IPS-18a (cell line): ENCODE results near the gene C2CD2.

ENCODE experiments used
- H3K27ac ChIP-seq: one replicate; pipeline ENCODE4 v1.5.1; 2013; ENCODE audit warnings: low read length
- H3K27me3 ChIP-seq: one replicate; pipeline ENCODE4 v1.6.1; 2013; ENCODE audit warnings: mild to moderate bottlenecking, low read length; ENCODE audit not compliant: control insufficient read depth, insufficient read depth
- H3K36me3 ChIP-seq: one replicate; pipeline ENCODE4 v1.6.1; 2013; ENCODE audit warnings: low read depth, low read length; ENCODE audit not compliant: control insufficient read depth
- H3K4me1 ChIP-seq: one replicate; pipeline ENCODE4 v1.6.1; 2013; ENCODE audit warnings: low read depth, low read length; ENCODE audit not compliant: control insufficient read depth
- H3K4me3 ChIP-seq: one replicate; pipeline ENCODE4 v1.5.1; 2013; ENCODE audit warnings: low read length
- H3K9ac ChIP-seq: one replicate; pipeline ENCODE4 v1.6.1; 2013; ENCODE audit warnings: mild to moderate bottlenecking, low read length, moderate library complexity
- H3K9me3 ChIP-seq: one replicate; pipeline ENCODE4 v1.6.1; 2013; ENCODE audit warnings: low read depth, low read length; ENCODE audit not compliant: control insufficient read depth

C2CD2 gene

DNA sequence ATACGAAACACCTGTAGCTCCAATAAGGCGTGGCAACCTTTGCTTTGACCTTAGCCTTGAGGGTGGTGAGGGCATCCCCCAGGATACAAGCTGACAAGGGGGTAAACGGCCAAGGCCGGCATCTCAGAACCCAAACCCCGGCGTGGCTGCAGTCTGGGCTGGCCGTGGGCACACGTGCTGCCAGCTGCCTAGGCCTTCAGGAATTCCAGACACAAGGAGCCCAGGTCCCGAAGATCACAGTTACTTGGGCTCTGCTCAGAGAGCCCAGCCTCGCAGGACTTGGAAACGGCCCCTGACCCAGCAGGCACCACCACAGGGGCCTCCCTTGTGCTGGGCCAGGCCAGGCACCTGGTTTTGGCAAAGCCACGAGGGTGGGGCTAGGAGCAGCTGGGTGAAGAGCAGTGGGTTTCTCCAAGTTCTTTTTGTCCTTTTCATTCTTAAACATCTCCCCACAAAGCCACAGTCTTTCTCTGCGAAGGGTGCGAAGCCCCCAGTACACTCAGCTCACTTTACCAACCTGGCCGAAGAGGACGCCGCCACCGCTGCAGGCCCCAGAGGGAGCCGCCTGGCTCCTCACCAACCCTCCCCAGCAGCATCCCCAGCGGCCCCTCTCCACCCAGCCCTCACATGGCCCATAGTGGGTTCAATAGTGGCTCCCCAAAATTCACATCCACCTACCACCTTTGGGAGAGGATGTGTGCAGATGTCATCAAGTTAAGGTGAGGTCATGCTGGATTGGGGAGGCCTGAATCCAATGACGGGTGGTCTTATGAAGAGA is 101.5 kb downstream of the C2CD2 start:
- H3K4me3 ChIP-seq, result no peak overlapping the region
- no peak overlapping the region for H3K27ac ChIP-seq
- no peaks in the 10 kb centered on the region for H3K9me3 ChIP-seq
- H3K27me3 ChIP-seq, result no peaks in the 10 kb centered on the region
- H3K4me1 ChIP-seq, result no peaks in the 10 kb centered on the region
- H3K9ac ChIP-seq, result no peak overlapping the region
- peaks cover 17% of the 10 kb centered on the region for H3K36me3 ChIP-seq

DNA sequence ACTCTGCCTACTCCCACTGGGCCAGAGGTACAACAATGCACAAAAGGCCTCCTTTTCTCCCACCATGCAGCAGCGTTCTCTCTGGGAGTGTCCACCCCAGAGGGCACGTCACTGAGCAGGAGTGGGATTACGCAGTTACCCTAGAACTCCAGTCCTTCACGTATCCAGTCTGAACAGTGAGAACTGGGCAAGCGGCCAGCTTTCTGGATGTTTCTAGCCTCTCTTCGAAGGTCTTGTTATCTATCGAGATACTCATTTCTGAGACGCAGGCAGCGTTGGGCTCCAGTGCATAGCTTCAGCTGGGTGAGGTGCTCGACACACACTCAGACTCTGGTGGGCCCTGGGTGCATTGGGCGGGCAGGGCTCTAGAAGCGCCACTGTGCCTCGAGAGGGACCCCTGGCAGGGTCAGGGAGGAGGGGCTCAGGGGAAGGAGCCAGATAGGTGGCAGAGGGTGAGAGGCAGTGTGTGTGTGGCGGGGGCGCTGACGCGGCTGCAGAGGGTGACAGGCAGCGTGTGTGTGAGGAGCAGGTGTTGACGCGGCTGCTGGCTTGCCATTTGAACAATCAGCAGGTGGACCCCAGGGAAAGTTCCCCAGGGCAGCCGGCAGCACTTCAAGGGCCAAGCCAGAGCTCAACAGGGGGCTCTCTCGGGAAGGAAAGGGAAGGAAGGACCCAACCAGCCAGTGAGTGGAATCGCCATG is 102.6 kb downstream of the C2CD2 start:
- Histone ChIP-seq H3K4me1 (no peaks in the 10 kb centered on the region), H3K27ac (no peak overlapping the region), H3K9me3 (no peaks in the 10 kb centered on the region), H3K4me3 (no peak overlapping the region), H3K9ac (no peak overlapping the region), H3K36me3 (peaks cover 10% of the 10 kb centered on the region), H3K27me3 (no peaks in the 10 kb centered on the region)

DNA sequence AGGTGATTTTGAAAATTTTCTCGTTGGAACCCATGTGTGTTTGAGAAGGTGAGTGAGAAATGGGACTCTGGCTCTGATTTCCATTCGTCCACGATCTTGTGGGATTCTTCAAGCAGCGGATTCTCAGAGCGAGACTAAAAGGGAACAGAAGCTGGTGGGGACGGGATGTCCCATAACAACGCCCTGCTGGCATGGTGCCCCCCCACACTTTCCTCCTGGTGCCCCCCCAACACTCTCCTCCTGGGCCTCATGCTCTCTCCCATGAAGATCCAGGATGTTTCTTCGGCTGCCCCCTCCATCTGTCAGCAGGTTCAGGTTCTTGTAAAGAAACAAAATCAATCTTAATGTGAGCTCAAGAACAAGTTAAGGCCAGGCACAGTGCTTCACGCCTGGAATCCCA is 103.7 kb downstream of the C2CD2 start:
- Histone ChIP-seq H3K9ac (no peak overlapping the region), H3K27ac (no peak overlapping the region), H3K4me3 (no peak overlapping the region), H3K36me3 (peaks cover 10% of the 10 kb centered on the region), H3K4me1 (no peaks in the 10 kb centered on the region), H3K27me3 (no peaks in the 10 kb centered on the region), H3K9me3 (no peaks in the 10 kb centered on the region)

DNA sequence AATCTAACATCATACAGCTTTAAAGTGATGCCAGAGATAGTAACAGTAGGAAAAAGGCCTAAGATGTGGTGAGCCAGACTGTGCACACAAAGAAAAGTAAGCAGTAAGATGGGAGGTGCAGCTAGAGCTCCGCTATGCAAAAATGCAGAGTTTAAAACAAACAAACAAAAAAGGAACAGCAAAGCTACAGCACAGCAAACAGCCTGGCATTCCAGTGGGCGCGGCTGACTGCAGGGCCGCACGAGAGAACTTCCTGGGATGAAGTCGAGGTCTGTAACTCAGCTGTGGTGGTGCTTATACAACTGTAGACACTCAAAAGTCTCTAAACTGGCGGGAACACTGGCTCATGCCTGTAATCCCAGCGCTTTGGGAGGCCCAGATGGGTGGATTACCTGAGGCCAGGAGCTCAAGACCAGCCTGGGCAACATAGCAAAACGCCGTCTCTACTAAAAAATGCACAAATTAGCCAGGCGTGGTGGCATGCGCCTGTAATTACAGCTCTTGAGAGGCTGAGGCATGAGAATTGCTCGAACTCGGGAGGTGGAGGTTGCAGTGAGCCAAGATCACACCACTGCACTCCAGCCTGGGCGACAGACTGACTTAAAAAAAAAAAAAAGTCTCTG is 104.7 kb downstream of the C2CD2 start:
- Histone ChIP-seq H3K4me3 (no peak overlapping the region), H3K36me3 (peaks cover 2% of the 10 kb centered on the region), H3K27me3 (no peaks in the 10 kb centered on the region), H3K27ac (no peak overlapping the region), H3K9me3 (no peaks in the 10 kb centered on the region), H3K4me1 (no peaks in the 10 kb centered on the region), H3K9ac (no peak overlapping the region)

DNA sequence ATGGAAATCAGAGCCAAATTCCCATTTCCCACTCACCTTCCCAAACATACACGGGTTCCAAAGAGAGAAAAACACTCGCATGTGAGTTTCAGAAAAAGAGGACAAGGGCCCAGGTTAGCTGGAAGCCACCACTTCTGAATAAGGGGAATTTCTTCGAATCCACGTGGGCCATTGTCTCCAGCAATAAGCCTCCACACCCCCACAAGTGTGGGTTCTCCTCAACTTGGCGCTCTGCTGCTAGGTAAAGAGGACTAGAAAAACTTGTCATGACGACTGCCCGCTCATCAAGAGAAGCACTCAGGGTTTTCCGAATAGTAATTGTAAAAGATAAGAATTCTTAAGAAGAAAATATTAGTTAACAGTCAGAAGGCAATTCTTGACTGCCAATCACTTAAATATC is 105.3 kb downstream of the C2CD2 start:
- no peaks in the 10 kb centered on the region for H3K36me3 ChIP-seq
- no peaks in the 10 kb centered on the region for H3K27me3 ChIP-seq
- H3K4me3 ChIP-seq, result no peak overlapping the region
- no peaks in the 10 kb centered on the region for H3K9me3 ChIP-seq
- no peak overlapping the region for H3K27ac ChIP-seq
- no peak overlapping the region for H3K9ac ChIP-seq
- H3K4me1 ChIP-seq, result no peaks in the 10 kb centered on the region

DNA sequence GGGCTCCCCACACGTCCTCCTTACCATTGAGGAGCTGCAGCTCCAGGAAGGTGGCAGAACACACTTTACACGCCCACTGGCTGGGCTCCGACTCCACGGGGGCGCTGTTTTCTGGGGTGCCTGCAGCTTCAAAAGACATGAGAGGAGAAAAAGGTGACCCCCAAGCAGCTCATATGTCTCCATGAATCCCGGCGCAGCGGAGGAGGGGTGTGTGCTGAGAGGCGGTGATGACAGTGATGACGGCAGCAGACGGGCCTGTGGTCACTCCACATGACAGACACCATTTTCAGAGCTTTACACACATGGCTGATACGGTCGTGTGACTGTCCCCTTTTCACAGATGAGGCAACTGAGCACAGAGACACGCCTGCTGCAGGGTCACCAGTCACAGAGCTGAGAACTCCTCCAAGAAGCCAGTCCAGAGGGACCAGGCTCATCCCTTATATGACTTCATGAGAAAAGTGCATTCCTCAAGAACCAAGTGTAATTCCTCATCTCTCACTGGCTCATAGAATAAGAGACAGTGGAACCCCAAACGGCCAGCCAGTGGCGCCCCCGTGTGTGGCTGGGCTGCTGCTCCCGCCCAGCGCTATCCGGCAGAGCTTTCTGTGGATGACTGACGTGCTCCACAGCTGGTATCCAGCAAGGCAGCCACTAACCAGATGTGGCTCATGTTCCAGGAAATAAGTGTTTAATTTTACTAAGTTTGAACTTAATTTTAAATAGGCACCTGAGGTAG is 106.6 kb downstream of the C2CD2 start:
- Histone ChIP-seq H3K27ac (no peak overlapping the region), H3K27me3 (no peaks in the 10 kb centered on the region), H3K4me3 (no peak overlapping the region), H3K9ac (no peak overlapping the region), H3K9me3 (no peaks in the 10 kb centered on the region), H3K36me3 (no peaks in the 10 kb centered on the region), H3K4me1 (no peaks in the 10 kb centered on the region)

DNA sequence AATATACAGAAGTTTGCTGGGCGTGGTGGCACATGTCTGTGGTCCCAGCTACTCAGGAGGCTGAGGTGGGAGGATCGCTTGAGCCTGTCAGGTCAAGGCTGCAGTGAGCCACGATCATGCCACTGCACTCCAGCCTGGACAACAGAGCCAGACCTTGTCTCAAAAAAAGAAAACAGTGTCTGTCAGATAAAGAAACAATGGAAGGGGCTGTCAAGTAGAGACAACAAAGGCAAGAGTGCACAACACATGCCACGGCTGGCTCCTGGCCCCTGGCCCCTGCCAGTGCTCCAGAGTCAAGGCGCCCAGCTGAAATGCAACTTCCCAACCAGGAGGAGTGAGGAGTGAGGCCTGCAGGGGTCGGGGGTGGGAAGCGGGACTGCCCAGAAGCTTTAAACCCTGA is 107.3 kb downstream of the C2CD2 start:
- no peaks in the 10 kb centered on the region for H3K9me3 ChIP-seq
- no peak overlapping the region for H3K27ac ChIP-seq
- no peak overlapping the region for H3K4me3 ChIP-seq
- H3K9ac ChIP-seq, result no peak overlapping the region
- H3K4me1 ChIP-seq, result no peaks in the 10 kb centered on the region
- H3K27me3 ChIP-seq, result no peaks in the 10 kb centered on the region
- H3K36me3 ChIP-seq, result no peaks in the 10 kb centered on the region

DNA sequence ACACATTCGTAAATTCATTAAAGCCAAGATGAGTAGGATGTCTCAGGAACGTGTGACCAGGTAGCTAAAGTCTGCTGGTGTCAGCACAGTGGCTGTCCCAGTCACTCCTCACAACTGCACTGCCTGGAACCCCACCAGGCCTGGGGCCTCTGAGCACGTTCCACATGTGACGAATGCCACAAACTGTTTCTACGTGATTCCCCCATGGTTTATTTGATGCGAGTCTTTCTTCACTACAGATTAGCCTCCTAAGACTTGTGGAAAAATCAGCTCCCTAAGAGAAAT is 107.8 kb downstream of the C2CD2 start:
- H3K4me3 ChIP-seq, result no peak overlapping the region
- no peak overlapping the region for H3K9ac ChIP-seq
- H3K27me3 ChIP-seq, result no peaks in the 10 kb centered on the region
- H3K9me3 ChIP-seq, result peaks cover 4% of the 10 kb centered on the region
- no peaks in the 10 kb centered on the region for H3K36me3 ChIP-seq
- no peaks in the 10 kb centered on the region for H3K4me1 ChIP-seq
- H3K27ac ChIP-seq, result no peak overlapping the region

DNA sequence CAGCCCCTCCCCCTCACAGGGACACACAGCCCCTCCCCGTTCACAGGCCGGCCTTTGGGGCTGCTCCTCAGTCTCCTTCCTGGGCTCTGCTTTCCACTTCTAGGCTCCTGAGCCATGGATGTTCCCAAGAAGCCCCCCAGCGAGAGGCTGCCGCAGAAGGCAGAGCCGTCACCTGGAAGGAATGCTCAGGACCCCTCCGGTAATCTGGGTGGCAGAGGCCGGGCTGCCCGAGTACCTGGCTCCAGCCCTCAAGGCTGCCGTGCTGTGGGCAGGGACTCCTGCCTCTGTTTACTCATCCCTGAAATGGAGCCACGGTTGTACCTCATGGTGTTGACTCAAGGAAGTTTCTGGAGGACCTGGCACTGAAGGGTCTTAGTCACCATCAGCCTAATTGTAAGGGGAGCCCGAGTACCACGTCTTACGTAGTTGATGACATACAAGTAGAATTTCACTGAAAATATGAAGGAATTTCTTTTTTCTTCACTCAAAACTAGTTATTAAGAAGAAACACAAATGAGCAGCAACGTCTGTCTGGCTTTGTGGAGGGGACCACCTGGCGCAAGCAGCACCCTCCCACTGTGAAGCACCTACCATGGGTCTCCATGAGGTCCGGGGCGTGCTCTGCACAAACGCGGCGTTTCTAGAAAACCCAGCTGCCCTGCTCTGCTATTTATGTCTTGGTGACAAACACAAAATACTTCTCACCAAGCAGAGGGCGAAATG is 108.3 kb downstream of the C2CD2 start:
- no peaks in the 10 kb centered on the region for H3K27me3 ChIP-seq
- H3K4me3 ChIP-seq, result no peak overlapping the region
- no peak overlapping the region for H3K27ac ChIP-seq
- no peak overlapping the region for H3K9ac ChIP-seq
- H3K9me3 ChIP-seq, result peaks cover 6% of the 10 kb centered on the region
- H3K4me1 ChIP-seq, result no peaks in the 10 kb centered on the region
- no peaks in the 10 kb centered on the region for H3K36me3 ChIP-seq

DNA sequence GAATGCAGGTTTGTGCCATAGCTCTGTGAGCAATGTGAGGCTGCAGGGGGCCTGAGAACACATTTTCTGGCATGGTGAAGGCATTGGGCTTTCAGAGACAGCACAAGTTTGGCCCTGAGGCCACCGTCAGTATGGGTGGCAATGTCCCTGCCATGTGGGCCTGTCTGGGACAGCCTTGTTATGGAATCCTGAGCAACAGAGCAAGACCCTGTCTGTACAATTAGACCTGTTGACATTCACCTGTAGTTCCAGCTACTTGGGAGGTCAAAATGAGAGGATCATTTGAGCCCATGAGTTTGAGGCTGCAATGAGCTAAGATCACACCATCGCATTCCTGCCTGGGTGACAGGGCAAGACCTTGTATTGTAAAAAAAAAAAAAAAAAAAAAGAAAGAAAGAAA is 110.2 kb downstream of the C2CD2 start:
- Histone ChIP-seq H3K4me3 (no peak overlapping the region), H3K9ac (no peak overlapping the region), H3K4me1 (no peaks in the 10 kb centered on the region), H3K27me3 (no peaks in the 10 kb centered on the region), H3K36me3 (peaks cover 3% of the 10 kb centered on the region), H3K27ac (no peak overlapping the region), H3K9me3 (peaks cover 6% of the 10 kb centered on the region)

DNA sequence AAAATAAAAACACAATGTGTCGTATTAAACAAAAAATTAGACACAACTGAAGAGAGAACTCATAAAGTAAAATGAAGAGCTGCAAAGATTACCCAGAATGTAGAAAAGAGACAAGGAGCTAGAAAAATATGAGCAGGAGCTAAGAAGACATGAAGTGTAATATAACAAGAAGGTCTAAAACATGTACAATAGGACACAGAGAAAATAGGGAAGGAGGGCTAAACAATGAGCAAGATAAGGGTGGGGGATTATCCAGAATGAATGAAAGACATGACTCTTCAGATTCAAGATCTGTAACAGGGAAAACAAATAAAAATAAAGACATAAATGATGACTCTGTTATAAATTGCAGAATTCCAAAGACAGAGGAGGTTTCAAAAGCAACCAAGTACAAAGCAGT is 112.9 kb downstream of the C2CD2 start:
- no peak overlapping the region for H3K4me3 ChIP-seq
- H3K27me3 ChIP-seq, result no peaks in the 10 kb centered on the region
- peaks cover 9% of the 10 kb centered on the region for H3K36me3 ChIP-seq
- H3K9me3 ChIP-seq, result peaks cover 6% of the 10 kb centered on the region
- H3K9ac ChIP-seq, result no peak overlapping the region
- peaks cover 6% of the 10 kb centered on the region for H3K4me1 ChIP-seq
- H3K27ac ChIP-seq, result no peak overlapping the region
